HEK293 (cell line): ENCODE data around the gene PRKCQ.

Experiments
- CTCF ChIA-PET: fragments of 350-600 bp; formaldehyde crosslinking; extraction: SDS; loops from one replicate; lab custom pipeline; 2021; ENCODE audit warnings: antibody characterized with exemption; lab: Yijun Ruan, JAX
- POLR2A ChIA-PET: fragments of 300-600 bp; formaldehyde crosslinking; extraction: SDS; loops from one replicate; lab custom pipeline; 2020; ENCODE audit warnings: antibody characterized with exemption, inconsistent platforms; lab: Yijun Ruan, JAX
- H3K27ac ChIP-seq: fragments of 200-500 bp; sonication (Bioruptor generic); 2 replicates; pipeline ENCODE4 v1.5.1; 2014; ENCODE audit warnings: low read depth, low read length, control low read depth, inconsistent platforms; ENCODE audit errors: extremely low read depth
- H3K36me3 ChIP-seq, 2 experiments: fragments of 200-500 bp in 1 of 2; sonication (Bioruptor generic) in 1 of 2; 1 replicate in 1 of 2; 2 replicates in 1 of 2; pipeline ENCODE4 v1.5.1; 2014 to 2017; ENCODE audit warnings: inconsistent platforms in 2 of 2, low read length in 2 of 2; ENCODE audit not compliant: control insufficient read depth in 2 of 2, insufficient read depth in 1 of 2
- H3K4me1 ChIP-seq: fragments of 200-500 bp; sonication (Bioruptor generic); 2 replicates; pipeline ENCODE4 v1.5.1; 2014; ENCODE audit warnings: mild to moderate bottlenecking, low read length, inconsistent platforms; ENCODE audit not compliant: control insufficient read depth, insufficient read depth
- H3K4me3 ChIP-seq: 2 replicates; pipeline ENCODE4 v1.5.1; 2011; ENCODE audit warnings: low read depth, mild to moderate bottlenecking, control low read depth, low read length, moderate library complexity
- H3K9me3 ChIP-seq: fragments of 200-500 bp; sonication (Bioruptor generic); 2 replicates; pipeline ENCODE4 v1.5.1; 2014; ENCODE audit warnings: low read depth, low read length, inconsistent platforms; ENCODE audit not compliant: control insufficient read depth, insufficient read depth
- GLI2 ChIP-seq: fragments of 450-650 bp; formaldehyde crosslinking; IDR thresholded peaks from 2 replicates; pipeline ENCODE4; 2017; ENCODE audit warnings: missing biosample characterization, missing genetic modification characterization, low read depth, borderline replicate concordance
- GLI4 ChIP-seq: fragments of 450-650 bp; formaldehyde crosslinking; IDR thresholded peaks from 2 replicates; pipeline ENCODE4 v1.5.1; 2016; ENCODE audit warnings: missing biosample characterization, missing genetic modification characterization
- INSM2 ChIP-seq: fragments of 450-650 bp; formaldehyde crosslinking; IDR thresholded peaks from 2 replicates; pipeline ENCODE4 v1.5.1; 2016; ENCODE audit warnings: missing biosample characterization, missing genetic modification characterization
- MEIS1 ChIP-seq: sonication (generic); formaldehyde crosslinking; IDR thresholded peaks from 2 replicates; pipeline ENCODE4 v1.8.1; 2022; ENCODE audit warnings: missing genetic modification reagents, mild to moderate bottlenecking, borderline replicate concordance
- TRIM28 ChIP-seq: IDR thresholded peaks from 2 replicates; pipeline ENCODE4 v1.6.1; 2011; ENCODE audit warnings: low read length, control low read depth, borderline replicate concordance
- ZNF19 ChIP-seq: fragments of 450-650 bp; formaldehyde crosslinking; IDR thresholded peaks from 2 replicates; pipeline ENCODE4; 2016; ENCODE audit warnings: missing biosample characterization, missing genetic modification characterization, low read depth
- ZNF26 ChIP-seq: fragments of 450-650 bp; formaldehyde crosslinking; IDR thresholded peaks from 2 replicates; pipeline ENCODE4 v1.5.1; 2016; ENCODE audit warnings: missing biosample characterization, missing genetic modification characterization
- ZNF292 ChIP-seq: fragments of 450-650 bp; formaldehyde crosslinking; IDR thresholded peaks from 2 replicates; pipeline ENCODE4 v1.5.1; 2016; ENCODE audit warnings: low read depth, missing biosample characterization, missing genetic modification characterization, borderline replicate concordance
- ZNF341 ChIP-seq: fragments of 450-650 bp; formaldehyde crosslinking; IDR thresholded peaks from 2 replicates; pipeline ENCODE4; 2016; ENCODE audit warnings: low read depth, missing biosample characterization, missing genetic modification characterization
- ZNF404 ChIP-seq: fragments of 450-650 bp; formaldehyde crosslinking; IDR thresholded peaks from 2 replicates; pipeline ENCODE4 v1.5.1; 2017; ENCODE audit warnings: missing biosample characterization, missing genetic modification characterization
- ZNF426 ChIP-seq: fragments of 450-650 bp; formaldehyde crosslinking; IDR thresholded peaks from 2 replicates; pipeline ENCODE4 v1.5.1; 2017; ENCODE audit warnings: missing biosample characterization, missing genetic modification characterization, mild to moderate bottlenecking, inconsistent platforms, moderate library complexity
- ZNF654 ChIP-seq: fragments of 450-650 bp; formaldehyde crosslinking; IDR thresholded peaks from 2 replicates; pipeline ENCODE4 v1.5.1; 2016; ENCODE audit warnings: low read depth, missing biosample characterization, missing genetic modification characterization
- ZNF670 ChIP-seq: fragments of 450-650 bp; formaldehyde crosslinking; IDR thresholded peaks from 2 replicates; pipeline ENCODE4 v1.5.1; 2016; ENCODE audit warnings: missing biosample characterization, missing genetic modification characterization, low read depth
- ZNF76 ChIP-seq: fragments of 450-650 bp; formaldehyde crosslinking; IDR thresholded peaks from 2 replicates; pipeline ENCODE4; 2016; ENCODE audit warnings: low read depth, missing biosample characterization, missing genetic modification characterization, borderline replicate concordance
- TF ChIP-seq, protein P1 (sequence below): fragments of 450-650 bp; formaldehyde crosslinking; IDR thresholded peaks from 2 replicates; pipeline ENCODE4 v1.5.1; 2016; ENCODE audit warnings: missing biosample characterization, missing genetic modification characterization
- TF ChIP-seq, protein P2 (sequence below): fragments of 450-650 bp; formaldehyde crosslinking; IDR thresholded peaks from 2 replicates; pipeline ENCODE4 v1.5.1; 2017; ENCODE audit warnings: missing biosample characterization, missing genetic modification characterization

PRKCQ gene

GRCh38 chr10:6522230-6522629 lies 57.8 kb downstream of the PRKCQ start:
- no peak overlapping the region for H3K4me3 ChIP-seq
- ChIA-PET CTCF (interaction anchor here (0.6 kb wide), 1 partner anchor 155 kb away, joined by 3 read pairs; no protein-coding TSS in a partner anchor), POLR2A (no interaction called here)
- no peak overlapping the region for H3K27ac ChIP-seq
- no peaks in the 10 kb centered on the region for H3K36me3 ChIP-seq
- TF ChIP-seq INSM2 (tag by site-specific recombination) = no peak
- TF ChIP-seq, protein P1, sequence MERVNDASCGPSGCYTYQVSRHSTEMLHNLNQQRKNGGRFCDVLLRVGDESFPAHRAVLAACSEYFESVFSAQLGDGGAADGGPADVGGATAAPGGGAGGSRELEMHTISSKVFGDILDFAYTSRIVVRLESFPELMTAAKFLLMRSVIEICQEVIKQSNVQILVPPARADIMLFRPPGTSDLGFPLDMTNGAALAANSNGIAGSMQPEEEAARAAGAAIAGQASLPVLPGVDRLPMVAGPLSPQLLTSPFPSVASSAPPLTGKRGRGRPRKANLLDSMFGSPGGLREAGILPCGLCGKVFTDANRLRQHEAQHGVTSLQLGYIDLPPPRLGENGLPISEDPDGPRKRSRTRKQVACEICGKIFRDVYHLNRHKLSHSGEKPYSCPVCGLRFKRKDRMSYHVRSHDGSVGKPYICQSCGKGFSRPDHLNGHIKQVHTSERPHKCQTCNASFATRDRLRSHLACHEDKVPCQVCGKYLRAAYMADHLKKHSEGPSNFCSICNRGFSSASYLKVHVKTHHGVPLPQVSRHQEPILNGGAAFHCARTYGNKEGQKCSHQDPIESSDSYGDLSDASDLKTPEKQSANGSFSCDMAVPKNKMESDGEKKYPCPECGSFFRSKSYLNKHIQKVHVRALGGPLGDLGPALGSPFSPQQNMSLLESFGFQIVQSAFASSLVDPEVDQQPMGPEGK (tag by site-specific recombination) = no peak
- no peak for TF ChIP-seq TRIM28
- TF ChIP-seq ZNF670 (tag by site-specific recombination) = no peak
- no peak for TF ChIP-seq ZNF26
- TF ChIP-seq ZNF426 = no peak
- TF ChIP-seq ZNF292 (tag by site-specific recombination) = no peak
- no peak for TF ChIP-seq ZNF341 (tag by site-specific recombination)
- H3K4me1 ChIP-seq = no peaks in the 10 kb centered on the region
- no peaks in the 10 kb centered on the region for H3K9me3 ChIP-seq

GRCh38 chr10:6520138-6520537 lies 59.9 kb downstream of the PRKCQ start:
- H3K36me3 ChIP-seq = no peaks in the 10 kb centered on the region
- TF ChIP-seq ZNF76 (tag by site-specific recombination) = no peak
- no peak for TF ChIP-seq ZNF19 (tag by site-specific recombination)
- TF ChIP-seq GLI4 (tag by site-specific recombination) = no peak
- no peak for TF ChIP-seq MEIS1 (CRISPR knock-in tag)
- TF ChIP-seq GLI2 = no peak
- TF ChIP-seq ZNF654 (tag by site-specific recombination) = no peak
- TF ChIP-seq ZNF404 (tag by site-specific recombination) = no peak
- no peak overlapping the region for H3K27ac ChIP-seq
- H3K4me1 ChIP-seq = no peaks in the 10 kb centered on the region
- H3K4me3 ChIP-seq = no peak overlapping the region
- POLR2A ChIA-PET = no interaction called here
- CTCF ChIA-PET = no interaction called here
- H3K9me3 ChIP-seq = no peaks in the 10 kb centered on the region

DNA sequence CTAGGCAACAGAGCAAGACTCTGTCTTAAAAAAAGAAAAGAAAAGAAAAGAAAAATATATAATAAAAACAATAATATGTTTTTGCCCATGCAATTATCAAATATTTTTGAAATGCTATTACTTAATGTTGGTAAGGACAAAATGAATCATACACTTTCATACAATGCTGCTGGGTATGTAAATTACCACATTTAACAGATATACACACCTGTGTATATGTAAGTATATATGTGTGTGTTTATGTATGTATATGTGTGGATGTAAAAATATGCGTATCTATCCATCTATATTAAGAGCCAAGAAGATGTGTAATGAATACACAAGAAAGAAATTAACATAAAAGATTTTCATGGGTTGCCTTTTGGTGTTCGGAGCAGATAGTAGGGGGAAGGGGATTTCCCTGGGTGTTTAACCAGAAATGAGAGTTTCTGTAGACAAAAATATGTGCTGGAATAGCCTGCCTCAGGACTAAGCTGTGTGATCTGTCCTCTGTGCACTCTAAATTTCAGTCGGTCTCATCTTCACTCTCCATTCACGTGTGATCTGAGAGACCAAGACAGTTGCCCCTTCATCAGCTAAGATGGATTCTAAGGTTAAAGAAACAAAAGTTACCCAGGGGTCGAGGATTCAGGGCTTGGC lies 61.2 kb downstream of the PRKCQ start:
- Histone ChIP-seq H3K27ac (no peak overlapping the region), H3K4me1 (no peaks in the 10 kb centered on the region)
- POLR2A ChIA-PET = no interaction called here
- TF ChIP-seq, protein P2, sequence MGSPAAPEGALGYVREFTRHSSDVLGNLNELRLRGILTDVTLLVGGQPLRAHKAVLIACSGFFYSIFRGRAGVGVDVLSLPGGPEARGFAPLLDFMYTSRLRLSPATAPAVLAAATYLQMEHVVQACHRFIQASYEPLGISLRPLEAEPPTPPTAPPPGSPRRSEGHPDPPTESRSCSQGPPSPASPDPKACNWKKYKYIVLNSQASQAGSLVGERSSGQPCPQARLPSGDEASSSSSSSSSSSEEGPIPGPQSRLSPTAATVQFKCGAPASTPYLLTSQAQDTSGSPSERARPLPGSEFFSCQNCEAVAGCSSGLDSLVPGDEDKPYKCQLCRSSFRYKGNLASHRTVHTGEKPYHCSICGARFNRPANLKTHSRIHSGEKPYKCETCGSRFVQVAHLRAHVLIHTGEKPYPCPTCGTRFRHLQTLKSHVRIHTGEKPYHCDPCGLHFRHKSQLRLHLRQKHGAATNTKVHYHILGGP (tag by site-specific recombination) = no peak
- TF ChIP-seq, all 188 proteins: peak for 0
- Histone ChIP-seq H3K9me3 (no peaks in the 10 kb centered on the region), H3K4me3 (no peak overlapping the region), H3K36me3 (no peaks in the 10 kb centered on the region)
- CTCF ChIA-PET = no interaction called here
